Right cardiac atrium (tissue), 5 donors: ENCODE measurements around the gene LCN15. TPM values are rescaled to one million over a fixed set of nuclear protein-coding genes. Genes with fewer than 3 reads are reported as not detected.
"Not testable (repeated sequence)": the region's sequence is repeated elsewhere in the genome, so short reads cannot be mapped to it uniquely, and the experiment has no call there.

ENCODE experiments used
- ATAC-seq, 2 donors: fragments of 200-7000 bp; cut with Tn5 transposase; one replicate each; pipeline versions ENCODE4 v1.8.0 to v1.9.1; 2020; ENCODE audit warnings: moderate library complexity in 2 of 2, mild to moderate bottlenecking in 1 of 2
- DNase-seq, 3 donors: peaks; one replicate each; pipeline ENCODE4 v3.0.0-alpha.2; 2020
- H3K27ac ChIP-seq: one replicate; pipeline ENCODE4 v1.5.1; 2013; ENCODE audit warnings: mild to moderate bottlenecking, low read length, control low read depth, moderate library complexity
- H3K27me3 ChIP-seq: one replicate; pipeline ENCODE4 v1.6.1; 2013; ENCODE audit not compliant: control insufficient read depth, insufficient read depth
- H3K4me1 ChIP-seq: one replicate; pipeline ENCODE4 v1.6.1; 2013; ENCODE audit warnings: low read length; ENCODE audit not compliant: control insufficient read depth, insufficient read depth
- H3K4me3 ChIP-seq: one replicate; pipeline ENCODE4 v1.5.1; 2013; ENCODE audit warnings: low read length, control low read depth
- H3K9me3 ChIP-seq: one replicate; pipeline ENCODE4 v1.6.1; 2013; ENCODE audit warnings: low read length; ENCODE audit not compliant: control insufficient read depth
- WGBS: extraction: QIAGEN DNeasy Blood & Tissue Kit; methylation state at CpG from one replicate; pipeline ENCODE4 v1.1.7; 2013; 5-methylcytosine and 5-hydroxymethylcytosine counted together
- intact Hi-C, 4 donors: fragments of 100-400 bp; cut with DNase I; formaldehyde crosslinking; loops; one replicate each; pipeline versions ENCODE4 v1.11.0 to v1.14.0; 2022 to 2023
- polyA plus RNA-seq: library from polyadenylated mRNA; stranded (reverse); fragments of 200-250 nt; gene quantifications from one replicate; pipeline ENCODE4 v1.2.3, GENCODE V29; 2013
- total RNA-seq, 4 donors: library from RNA; stranded (reverse); fragmentation: NEBNext Ultra II Directional; extraction: Animal tissue kit (Norgen Biotek cat#: 25700); gene quantifications; one replicate each; pipeline ENCODE4 v1.2.1, GENCODE V29; 2021
- donor health status: healthy with polysubstance abuse.
- donor health status: DM: no; HTN: yes; CAD: no.
- donor health status: DM: no; HTN: no; CAD: no.
- donor health status: DM: no; HTN: yes; CAD: no; lungs with severe emphysema.
- donor health status: DM: yes; HTN: yes; CAD: no.

LCN15 gene
- total and polyA plus RNA-seq, 5 donors = 0.32 to 2.1 (median 1.3) TPM

GRCh38 chr9:136803009-136803550 lies 38.8 kb upstream of the LCN15 start:
- H3K9me3 ChIP-seq, DNase-seq, H3K4me1 ChIP-seq, H3K27me3 ChIP-seq, ATAC-seq, H3K4me3 ChIP-seq, H3K27ac ChIP-seq: not testable (repeated sequence)
- 92% methylated on average over 7 of the region's 9 CpGs for WGBS
- intact Hi-C loops = loop anchor here in 1 of 4 donors (5.0 kb wide), 1 partner anchor 54 kb away; no protein-coding TSS in a partner anchor

GRCh38 chr9:136802321-136802720 lies 38.0 kb upstream of the LCN15 start:
- no peaks in the 10 kb centered on the region for H3K27me3 ChIP-seq
- 71% methylated on average over 6 of the region's 6 CpGs for WGBS
- DNase-seq (no peak), ATAC-seq (no peak)
- H3K27ac ChIP-seq = no peak overlapping the region
- no peaks in the 10 kb centered on the region for H3K9me3 ChIP-seq
- no peaks in the 10 kb centered on the region for H3K4me1 ChIP-seq
- no peak overlapping the region for H3K4me3 ChIP-seq
- intact Hi-C loops = loop anchor here in 1 of 4 donors (5.0 kb wide), 1 partner anchor 55 kb away; no protein-coding TSS in a partner anchor

- H3K4me3 ChIP-seq = peak overlapping the region; percentile 45
- no peaks in the 10 kb centered on the region for H3K9me3 ChIP-seq
- H3K27ac ChIP-seq = peak overlapping the region; percentile 13
- DNase-seq (peak; percentile 82 to 94 (median 92)), ATAC-seq (peak; percentile 73 to 74)
- intact Hi-C loops = loop anchor here in 2 of 4 donors (5.0 to 10.0 kb wide), 2 partner anchors 57 to 145 kb away; partner anchors contain the start of genes C8G (in 1 of the 2) and FBXW5 (in 1 of the 2)
- H3K4me1 ChIP-seq = peaks cover 5% of the 10 kb centered on the region
- no peaks in the 10 kb centered on the region for H3K27me3 ChIP-seq
- 1% methylated on average over 63 of the region's 63 CpGs for WGBS
Observed at GRCh38 chr9:136799854-136800657, 35.7 kb upstream of the LCN15 start.

- Histone ChIP-seq H3K4me1 (peaks cover 5% of the 10 kb centered on the region), H3K27me3 (no peaks in the 10 kb centered on the region), H3K9me3 (no peaks in the 10 kb centered on the region), H3K27ac (no peak overlapping the region), H3K4me3 (peak overlapping the region; percentile 1)
- ATAC-seq (peak; percentile 2 to 13), DNase-seq (peak in 2 of 3 donors; percentile 62 to 73)
- intact Hi-C loops = loop anchor here in 1 of 4 donors (10.0 kb wide), 1 partner anchor 146 kb away; the partner anchor contains the start of genes C8G and FBXW5
- WGBS = 15% methylated on average over 35 of the region's 35 CpGs
Observed at GRCh38 chr9:136799079-136799853, 34.9 kb upstream of the LCN15 start.

GRCh38 chr9:136798708-136799078 lies 34.4 kb upstream of the LCN15 start:
- DNase-seq (no peak), ATAC-seq (peak; percentile 0 to 5)
- intact Hi-C loops = loop anchor here in 1 of 4 donors (10.0 kb wide), 1 partner anchor 146 kb away; the partner anchor contains the start of genes C8G and FBXW5
- WGBS = 83% methylated on average over 6 of the region's 6 CpGs
- Histone ChIP-seq H3K9me3 (no peaks in the 10 kb centered on the region), H3K4me1 (peaks cover 5% of the 10 kb centered on the region), H3K4me3 (no peak overlapping the region), H3K27ac (no peak overlapping the region), H3K27me3 (no peaks in the 10 kb centered on the region)

- ATAC-seq, H3K4me3 ChIP-seq, H3K27me3 ChIP-seq, H3K9me3 ChIP-seq, H3K4me1 ChIP-seq: not testable (repeated sequence)
- intact Hi-C loops = loop anchor here in 1 of 4 donors (10.0 kb wide), 1 partner anchor 148 kb away; the partner anchor contains the start of genes C8G and FBXW5
- WGBS = 9% methylated on average over 10 of the region's 10 CpGs
- peak in 1 of 3 donors; percentile 72 for DNase-seq
- peak overlapping the region; percentile 43 for H3K27ac ChIP-seq
Observed at GRCh38 chr9:136796775-136797347, 32.5 kb upstream of the LCN15 start.

- 29% methylated on average over 5 of the region's 5 CpGs for WGBS
- H3K4me1 ChIP-seq = peaks cover 5% of the 10 kb centered on the region
- H3K27ac ChIP-seq = peak within 1 kb of the TSS; percentile 43
Observed at GRCh38 chr9:136796238-136796774, 32.0 kb upstream of the LCN15 start, which contains the start of gene CCDC183. Gene CCDC183, plus strand, starts transcription at chr9:136796338. Its CDS starts 60 bp downstream, at chr9:136796398.

GRCh38 chr9:136795000-136795348 lies 30.7 kb upstream of the LCN15 start:
- Histone ChIP-seq H3K27me3 (no peaks in the 10 kb centered on the region), H3K4me3 (no peak overlapping the region), H3K9me3 (no peaks in the 10 kb centered on the region), H3K4me1 (peaks cover 5% of the 10 kb centered on the region), H3K27ac (peak overlapping the region; percentile 54)
- peak in 2 of 3 donors; percentile 63 to 70 for DNase-seq
- 45% methylated on average over 6 of the region's 6 CpGs for WGBS
- ATAC-seq = no peak
- intact Hi-C loops = loop anchor here in 2 of 4 donors (5.0 to 10.0 kb wide), 2 partner anchors 147 to 150 kb away; partner anchors contain the start of genes FBXW5 (in 2 of the 2) and C8G (in 1 of the 2)

More at GRCh38 chr9:136796238-136796774, 32.0 kb upstream of the LCN15 start, which contains the start of gene CCDC183:
- DNase-seq = no peak
- ATAC-seq = no peak
- intact Hi-C loops = loop anchor here in 1 of 4 donors (10.0 kb wide), 1 partner anchor 148 kb away; the partner anchor contains the start of genes C8G and FBXW5
- Histone ChIP-seq H3K9me3 (no peaks in the 10 kb centered on the region), H3K4me3 (no peak within 1 kb of the TSS), H3K27me3 (no peaks in the 10 kb centered on the region)

- Histone ChIP-seq H3K9me3 (no peaks in the 10 kb centered on the region), H3K4me3 (no peak overlapping the region), H3K4me1 (peaks cover 5% of the 10 kb centered on the region), H3K27me3 (no peaks in the 10 kb centered on the region), H3K27ac (peak overlapping the region; percentile 54)
- ATAC-seq (no peak), DNase-seq (no peak)
- WGBS = 78% methylated on average over 14 of the region's 14 CpGs
- intact Hi-C loops = loop anchor here in 2 of 4 donors (5.0 to 10.0 kb wide), 2 partner anchors 148 to 150 kb away; partner anchors contain the start of genes FBXW5 (in 2 of the 2) and C8G (in 1 of the 2)
Observed at GRCh38 chr9:136794281-136794999, 30.1 kb upstream of the LCN15 start.
